Measurements from ENCODE around the gene ACTR5.

- TF ChIP-seq EP300 (IDR thresholded peaks at IDR 0.05; ENCODE audit: borderline replicate concordance in 1 of 2, low read depth in 1 of 2, low read length in 1 of 2) (no peak), CTCF (IDR thresholded peaks at IDR 0.05) (no peak), POLR2AphosphoS5 (IDR thresholded peaks at IDR 0.05; ENCODE audit: low read depth, low read length) (no peak), TAF1 (IDR thresholded peaks at IDR 0.05; ENCODE audit: borderline replicate concordance, low read depth, low read length) (no peak), MAX (IDR thresholded peaks at IDR 0.05; ENCODE audit: low read depth) (no peak), REST (IDR thresholded peaks at IDR 0.05; ENCODE audit: low read depth, low read length) (no peak), GABPA (IDR thresholded peaks at IDR 0.05; ENCODE audit: low read depth) (no peak), FOXJ3 (CRISPR knock-in tag; IDR thresholded peaks at IDR 0.05) (no peak), RCOR1 (IDR thresholded peaks at IDR 0.05; ENCODE audit: low read length) (no peak), NFIC (IDR thresholded peaks at IDR 0.05; ENCODE audit: borderline replicate concordance) (no peak), ZBTB33 (IDR thresholded peaks at IDR 0.05; ENCODE audit: borderline replicate concordance, low read depth) (no peak), TCF12 (IDR thresholded peaks at IDR 0.05) (no peak), RAD21 (IDR thresholded peaks at IDR 0.05; ENCODE audit: low read length) (no peak)
These were observed 3.8 kb downstream of the ACTR5 start for GRCh38 chr20:38752029-38752428.

Measured in SK-N-SH (cell line).